IPS-18a (cell line): Measurements from ENCODE around the gene SH3TC2.

Source experiments
- H3K27ac ChIP-seq: one replicate; pipeline ENCODE4 v1.5.1; 2013; ENCODE audit warnings: low read length
- H3K27me3 ChIP-seq: one replicate; pipeline ENCODE4 v1.6.1; 2013; ENCODE audit warnings: mild to moderate bottlenecking, low read length; ENCODE audit not compliant: control insufficient read depth, insufficient read depth
- H3K36me3 ChIP-seq: one replicate; pipeline ENCODE4 v1.6.1; 2013; ENCODE audit warnings: low read depth, low read length; ENCODE audit not compliant: control insufficient read depth
- H3K4me1 ChIP-seq: one replicate; pipeline ENCODE4 v1.6.1; 2013; ENCODE audit warnings: low read depth, low read length; ENCODE audit not compliant: control insufficient read depth
- H3K4me3 ChIP-seq: one replicate; pipeline ENCODE4 v1.5.1; 2013; ENCODE audit warnings: low read length
- H3K9ac ChIP-seq: one replicate; pipeline ENCODE4 v1.6.1; 2013; ENCODE audit warnings: mild to moderate bottlenecking, low read length, moderate library complexity
- H3K9me3 ChIP-seq: one replicate; pipeline ENCODE4 v1.6.1; 2013; ENCODE audit warnings: low read depth, low read length; ENCODE audit not compliant: control insufficient read depth

The SH3TC2 gene

DNA sequence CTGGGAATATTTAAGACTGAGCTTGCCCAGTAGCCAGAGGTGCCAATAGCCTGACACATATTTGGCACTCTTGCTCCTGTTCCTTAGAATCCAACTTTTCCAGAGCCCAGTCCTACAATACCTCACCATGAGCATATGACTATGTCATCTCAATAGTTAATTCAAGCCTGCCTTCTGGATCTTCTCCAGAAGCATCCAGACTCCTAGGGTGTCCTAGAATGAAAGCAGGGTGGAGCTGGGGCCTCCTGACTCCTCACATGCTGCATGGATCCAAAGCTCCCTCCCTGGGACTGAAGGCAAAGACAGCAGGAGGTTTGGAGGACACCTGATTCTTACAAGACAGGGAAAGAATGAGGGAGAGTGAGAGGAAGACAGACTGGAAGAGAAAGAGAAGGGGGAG is 37.9 kb downstream of the SH3TC2 start:
- Histone ChIP-seq H3K36me3 (no peaks in the 10 kb centered on the region), H3K27me3 (no peaks in the 10 kb centered on the region), H3K9me3 (no peaks in the 10 kb centered on the region), H3K27ac (no peak overlapping the region), H3K4me3 (no peak overlapping the region), H3K4me1 (no peaks in the 10 kb centered on the region), H3K9ac (no peak overlapping the region)

DNA sequence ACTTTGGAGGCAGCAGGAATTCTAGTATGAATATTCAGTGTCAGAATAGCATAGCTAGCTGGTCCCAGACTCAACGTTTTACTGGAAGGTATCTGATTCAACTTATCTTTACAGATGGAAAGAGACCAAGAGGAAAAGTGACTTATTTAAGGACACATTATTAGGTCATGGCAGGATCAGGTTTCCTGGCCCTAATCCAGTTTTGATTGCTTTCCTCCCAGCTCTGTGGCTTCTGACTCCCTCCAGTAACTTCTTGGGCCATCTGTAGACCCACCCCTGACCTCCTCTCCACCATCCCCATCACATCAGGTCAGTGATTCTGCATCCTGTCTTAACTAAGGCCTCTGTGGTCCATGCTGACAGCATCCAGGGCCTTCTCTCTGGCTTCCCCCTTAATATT is 38.4 kb downstream of the SH3TC2 start:
- Histone ChIP-seq H3K9me3 (no peaks in the 10 kb centered on the region), H3K36me3 (no peaks in the 10 kb centered on the region), H3K27ac (no peak overlapping the region), H3K4me3 (no peak overlapping the region), H3K4me1 (no peaks in the 10 kb centered on the region), H3K27me3 (no peaks in the 10 kb centered on the region), H3K9ac (no peak overlapping the region)

DNA sequence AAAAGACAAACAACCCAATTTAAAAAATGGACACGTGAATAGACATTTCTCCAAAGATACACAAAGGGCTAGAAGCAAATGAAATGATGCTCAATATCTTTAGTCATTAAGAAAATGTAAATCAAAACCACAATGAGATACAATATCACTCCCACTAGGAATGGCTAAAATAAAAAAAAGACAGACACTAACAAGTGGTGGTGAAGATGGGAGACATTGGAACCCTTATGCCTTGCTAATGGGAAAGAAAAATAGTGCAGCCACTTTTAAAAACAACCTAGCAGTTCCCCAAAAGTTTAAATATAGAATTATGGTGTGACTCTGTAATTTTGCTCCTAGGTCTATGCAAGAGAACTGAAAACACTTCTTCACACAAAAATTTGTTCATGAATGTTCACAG is 40.7 kb downstream of the SH3TC2 start:
- Histone ChIP-seq H3K27ac (no peak overlapping the region), H3K4me3 (no peak overlapping the region), H3K36me3 (no peaks in the 10 kb centered on the region), H3K9ac (no peak overlapping the region), H3K9me3 (no peaks in the 10 kb centered on the region), H3K27me3 (no peaks in the 10 kb centered on the region), H3K4me1 (peaks cover 3% of the 10 kb centered on the region)

DNA sequence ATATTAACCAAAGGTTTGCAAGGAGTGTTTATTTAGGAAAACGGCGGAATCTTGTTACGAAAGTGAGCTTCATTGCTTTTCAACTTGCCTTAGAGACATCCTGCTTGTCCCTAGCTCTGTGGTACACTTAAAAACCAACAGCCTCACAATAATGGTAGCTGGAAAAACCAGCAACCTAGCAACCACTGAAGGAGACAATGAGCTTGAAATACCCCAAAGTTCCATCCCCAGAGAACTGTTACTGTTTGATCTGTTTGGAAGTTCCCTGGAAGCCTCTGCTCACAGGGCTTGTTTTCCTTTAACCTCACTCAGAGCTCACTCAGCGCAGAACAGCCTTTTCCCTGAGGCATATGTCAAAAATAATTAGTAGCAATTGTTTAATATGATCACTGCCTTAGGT is 43.2 kb downstream of the SH3TC2 start:
- Histone ChIP-seq H3K9me3 (no peaks in the 10 kb centered on the region), H3K27me3 (no peaks in the 10 kb centered on the region), H3K36me3 (no peaks in the 10 kb centered on the region), H3K9ac (no peak overlapping the region), H3K4me1 (peaks cover 3% of the 10 kb centered on the region), H3K4me3 (no peak overlapping the region), H3K27ac (no peak overlapping the region)

DNA sequence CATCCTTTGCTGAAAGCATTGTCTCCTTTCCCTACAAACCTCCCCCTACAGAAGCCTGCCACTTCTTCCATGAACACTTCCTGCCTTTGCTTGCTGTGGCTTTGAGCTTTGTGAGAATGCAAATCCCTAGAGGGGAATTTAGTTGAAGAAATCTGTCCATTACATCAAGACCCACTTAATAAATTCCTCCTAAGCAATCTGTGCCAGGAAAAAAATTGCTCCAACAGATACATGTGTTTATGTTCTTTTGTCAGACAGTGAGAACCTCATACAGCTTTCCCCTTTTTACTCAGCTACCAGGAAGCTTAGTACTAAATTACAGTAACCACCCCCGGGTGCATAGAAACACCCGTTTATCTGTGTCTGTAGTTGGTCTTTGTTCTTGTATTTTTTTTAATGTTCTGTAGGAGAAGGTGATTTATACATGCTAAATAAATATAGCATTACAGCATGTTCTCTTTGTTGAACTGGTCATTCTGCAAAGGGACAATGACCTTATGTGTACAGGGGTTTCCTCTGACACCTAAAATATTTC is 43.9 kb downstream of the SH3TC2 start:
- Histone ChIP-seq H3K9me3 (no peaks in the 10 kb centered on the region), H3K36me3 (no peaks in the 10 kb centered on the region), H3K27ac (no peak overlapping the region), H3K4me3 (no peak overlapping the region), H3K9ac (no peak overlapping the region), H3K4me1 (peaks cover 3% of the 10 kb centered on the region), H3K27me3 (no peaks in the 10 kb centered on the region)

DNA sequence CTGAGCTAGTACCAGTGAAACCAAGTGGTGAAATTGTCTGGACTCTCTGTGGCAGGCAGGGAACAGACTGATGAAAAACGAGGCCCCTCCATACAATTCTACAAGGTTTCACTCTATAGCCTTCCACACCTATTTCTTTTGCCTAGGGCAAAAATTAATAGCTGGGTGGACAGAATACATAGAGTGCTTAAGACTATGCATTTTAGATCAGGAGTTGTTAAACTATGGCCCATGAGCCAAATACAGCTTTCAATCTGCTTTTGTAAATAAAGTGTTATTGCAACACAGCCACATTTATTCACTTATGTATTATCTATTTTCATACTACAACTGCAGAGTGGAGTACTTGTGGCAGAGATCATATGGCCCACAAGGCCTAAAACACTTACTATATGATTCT is 45.2 kb downstream of the SH3TC2 start:
- Histone ChIP-seq H3K4me1 (peaks cover 3% of the 10 kb centered on the region), H3K9me3 (no peaks in the 10 kb centered on the region), H3K9ac (no peak overlapping the region), H3K36me3 (no peaks in the 10 kb centered on the region), H3K27me3 (no peaks in the 10 kb centered on the region), H3K4me3 (no peak overlapping the region), H3K27ac (no peak overlapping the region)

DNA sequence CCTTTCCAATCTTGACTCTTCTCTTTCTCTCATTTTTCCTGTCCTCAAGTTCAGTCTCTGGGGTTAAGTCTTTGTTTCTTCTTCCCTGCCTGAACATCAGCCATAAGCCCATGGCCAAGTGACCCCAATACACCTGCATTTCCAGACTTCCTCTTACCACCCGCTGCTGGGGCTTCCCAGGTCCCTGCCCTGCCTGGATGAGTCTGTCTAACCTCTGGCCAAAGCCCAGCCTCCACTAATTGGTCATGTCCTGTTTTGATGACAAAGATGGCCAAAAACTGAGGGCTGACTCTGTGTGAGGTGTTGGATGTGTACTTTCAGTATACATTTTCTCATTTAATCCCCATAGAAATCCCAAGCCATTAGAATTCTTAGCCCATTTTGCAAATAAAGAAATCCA is 47.3 kb downstream of the SH3TC2 start:
- H3K36me3 ChIP-seq = no peaks in the 10 kb centered on the region

DNA sequence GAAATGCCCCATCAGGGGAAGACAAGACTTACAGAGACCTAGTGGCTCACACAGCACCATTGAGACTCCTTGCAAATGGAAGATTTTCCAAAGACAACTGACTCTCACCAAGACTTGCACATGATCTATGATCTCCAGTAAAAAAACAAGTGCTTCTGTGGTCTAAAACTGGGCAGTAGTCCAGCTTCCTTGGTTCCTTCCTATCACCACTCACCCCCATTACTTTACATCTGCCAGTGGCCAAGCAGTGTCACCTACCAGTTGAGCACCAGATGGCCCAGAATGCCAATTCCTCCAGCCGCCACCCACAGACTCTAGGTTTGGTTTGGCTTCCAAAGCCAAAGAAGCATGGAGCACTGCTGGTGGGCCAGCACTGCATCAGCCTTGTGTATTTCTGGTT is 47.7 kb downstream of the SH3TC2 start:
- H3K4me3 ChIP-seq = no peak overlapping the region
- no peaks in the 10 kb centered on the region for H3K27me3 ChIP-seq
- H3K27ac ChIP-seq = no peak overlapping the region
- no peaks in the 10 kb centered on the region for H3K36me3 ChIP-seq
- H3K9ac ChIP-seq = no peak overlapping the region
- H3K4me1 ChIP-seq = peaks cover 3% of the 10 kb centered on the region
- no peaks in the 10 kb centered on the region for H3K9me3 ChIP-seq

More for the DNA sequence above, 47.3 kb downstream of the SH3TC2 start:
- H3K9ac ChIP-seq = no peak overlapping the region
- H3K27me3 ChIP-seq = no peaks in the 10 kb centered on the region
- H3K4me3 ChIP-seq = no peak overlapping the region
- H3K27ac ChIP-seq = no peak overlapping the region
- peaks cover 3% of the 10 kb centered on the region for H3K4me1 ChIP-seq
- no peaks in the 10 kb centered on the region for H3K9me3 ChIP-seq

DNA sequence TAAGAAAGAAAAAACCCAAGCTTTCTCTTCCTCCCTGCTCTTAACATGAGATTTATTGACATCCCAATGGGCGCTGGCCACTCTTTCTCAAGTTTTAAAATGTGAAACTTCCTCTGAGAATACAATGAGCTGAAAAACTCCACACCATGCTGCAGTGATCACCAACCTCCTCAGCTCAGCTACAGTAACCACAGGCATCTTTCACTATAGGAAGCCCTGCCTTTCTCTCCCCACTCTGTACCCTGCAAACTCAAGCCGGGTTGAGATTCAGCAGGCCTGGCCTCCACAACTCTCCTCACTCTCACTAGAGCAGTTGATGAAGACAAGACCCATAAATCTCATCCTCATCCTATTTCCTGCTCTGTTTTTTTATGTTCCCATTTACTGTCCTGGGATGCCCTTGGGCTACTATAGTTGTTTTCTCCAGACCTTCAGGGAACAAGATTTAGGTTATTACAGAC is 48.3 kb downstream of the SH3TC2 start:
- no peak overlapping the region for H3K9ac ChIP-seq
- H3K4me1 ChIP-seq = peaks cover 3% of the 10 kb centered on the region
- no peaks in the 10 kb centered on the region for H3K9me3 ChIP-seq
- no peaks in the 10 kb centered on the region for H3K27me3 ChIP-seq
- H3K36me3 ChIP-seq = no peaks in the 10 kb centered on the region
- no peak overlapping the region for H3K27ac ChIP-seq
- no peak overlapping the region for H3K4me3 ChIP-seq

DNA sequence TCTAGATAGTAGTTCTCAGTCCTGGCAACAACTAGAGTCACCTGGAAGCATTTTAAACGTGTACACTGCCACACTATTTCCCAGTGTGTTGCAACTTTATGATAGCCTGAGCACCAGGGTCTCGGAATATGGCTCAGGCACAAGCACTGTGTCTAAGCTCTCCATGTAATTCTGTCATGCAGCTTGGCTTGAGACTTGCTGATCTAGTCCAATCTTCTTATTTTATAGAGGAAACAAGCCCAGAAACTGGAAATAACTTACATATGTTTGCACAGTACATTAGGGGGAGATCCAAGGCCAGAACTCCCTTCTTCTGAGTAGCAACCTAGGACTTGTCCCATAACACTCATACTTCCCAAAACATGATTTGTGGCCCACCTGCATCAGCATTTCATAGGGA is 49.1 kb downstream of the SH3TC2 start:
- no peaks in the 10 kb centered on the region for H3K36me3 ChIP-seq
- no peaks in the 10 kb centered on the region for H3K9me3 ChIP-seq
- no peak overlapping the region for H3K27ac ChIP-seq
- no peak overlapping the region for H3K4me3 ChIP-seq
- H3K9ac ChIP-seq = no peak overlapping the region
- peaks cover 2% of the 10 kb centered on the region for H3K4me1 ChIP-seq
- H3K27me3 ChIP-seq = no peaks in the 10 kb centered on the region

DNA sequence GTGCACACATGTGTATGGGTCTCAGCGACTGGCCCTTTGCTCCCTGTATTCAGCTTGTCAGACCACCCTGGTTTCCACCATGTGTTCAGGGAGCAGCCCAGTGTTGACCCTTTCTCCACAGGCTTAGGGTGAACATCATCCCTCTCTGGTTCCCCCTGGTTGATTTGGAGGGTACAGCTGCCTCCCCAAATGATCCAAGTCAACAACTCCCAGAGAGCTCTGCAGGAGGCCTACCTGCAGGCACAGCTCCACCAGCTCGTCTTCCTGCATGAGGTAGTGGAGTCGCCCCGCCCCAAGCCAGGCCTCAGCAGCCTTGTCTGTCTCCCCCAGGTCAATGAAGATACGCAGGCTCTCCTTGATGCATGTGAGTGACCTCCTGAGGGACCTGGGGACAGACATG is 50.5 kb downstream of the SH3TC2 start:
- Histone ChIP-seq H3K9ac (no peak overlapping the region), H3K36me3 (no peaks in the 10 kb centered on the region), H3K9me3 (no peaks in the 10 kb centered on the region), H3K4me3 (no peak overlapping the region), H3K27me3 (no peaks in the 10 kb centered on the region), H3K4me1 (no peaks in the 10 kb centered on the region), H3K27ac (no peak overlapping the region)

DNA sequence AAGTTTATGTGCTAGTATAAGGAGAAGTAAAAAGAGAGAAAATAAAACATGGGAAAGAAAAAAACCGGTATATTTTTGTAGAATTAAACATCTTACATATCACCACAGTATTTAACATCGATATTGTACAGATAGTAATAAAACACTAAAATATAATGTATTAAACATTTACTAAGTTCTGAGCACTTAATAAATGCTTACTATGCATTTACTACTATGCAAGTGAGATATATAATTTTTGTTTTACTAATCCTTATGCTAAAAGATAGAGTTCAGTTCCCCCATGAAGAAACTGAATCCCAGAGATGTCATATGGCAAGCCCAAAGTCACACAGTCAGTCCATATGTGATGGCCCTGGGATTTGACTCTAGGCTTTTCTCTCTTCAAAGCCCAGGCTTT is 51.1 kb downstream of the SH3TC2 start:
- no peaks in the 10 kb centered on the region for H3K27me3 ChIP-seq
- H3K9ac ChIP-seq = no peak overlapping the region
- no peak overlapping the region for H3K4me3 ChIP-seq
- no peaks in the 10 kb centered on the region for H3K36me3 ChIP-seq
- no peaks in the 10 kb centered on the region for H3K9me3 ChIP-seq
- no peak overlapping the region for H3K27ac ChIP-seq
- no peaks in the 10 kb centered on the region for H3K4me1 ChIP-seq
